Stimulated activated CD4-positive, alpha-beta T cell treated with anti-CD3 and anti-CD28 coated beads, Interleukin-1b, Interleukin-23, amount 100 ng/mL, for 48 hours (primary cell): ENCODE results near the gene LIN54.
"Not testable (repeated sequence)": the region's sequence is repeated elsewhere in the genome, so short reads cannot be mapped to it uniquely, and the experiment has no call there.

Experiments used
- DNase-seq: peaks from one replicate; pipeline ENCODE4 v3.0.0-alpha.2; 2020

LIN54 gene

GRCh38 chr4:83010522-83011318 lies at the start of gene LIN54:
TSS of gene LIN54 (minus strand) at chr4:83010823. CDS start at chr4:82984844, 25,979 bp downstream.
- DNase-seq: peak; percentile 87

- DNase-seq: no peak
These were observed 44.3 kb upstream of the LIN54 start for GRCh38 chr4:83054928-83055327.

- not testable (repeated sequence) for DNase-seq
These were observed 38.2 kb upstream of the LIN54 start for GRCh38 chr4:83048781-83049180.

GRCh38 chr4:83046693-83047473 lies 36.3 kb upstream of the LIN54 start:
- no peak for DNase-seq

GRCh38 chr4:83043801-83044407 lies 33.3 kb upstream of the LIN54 start:
- no peak for DNase-seq

GRCh38 chr4:83043157-83043556 lies 32.5 kb upstream of the LIN54 start:
- DNase-seq: not testable (repeated sequence)

- no peak for DNase-seq
These were observed 29.6 kb upstream of the LIN54 start for GRCh38 chr4:83040269-83040668.

GRCh38 chr4:83036991-83037665 lies 26.5 kb upstream of the LIN54 start:
- DNase-seq: no peak

- peak; percentile 98 for DNase-seq
These were observed 24.2 kb upstream of the LIN54 start, which contains the start of gene COPS4 for GRCh38 chr4:83034630-83035494. TSS of gene COPS4 (plus strand) at chr4:83035183. CDS start at chr4:83035225, 42 bp downstream.

GRCh38 chr4:83029688-83030087 lies 19.1 kb upstream of the LIN54 start:
- DNase-seq: no peak

- no peak for DNase-seq
These were observed 18.4 kb upstream of the LIN54 start for GRCh38 chr4:83028976-83029375.

GRCh38 chr4:83025563-83025962 lies 14.9 kb upstream of the LIN54 start:
- DNase-seq: no peak

- no peak for DNase-seq
These were observed 13.6 kb upstream of the LIN54 start for GRCh38 chr4:83024233-83024632.

- DNase-seq: not testable (repeated sequence)
These were observed 13.0 kb upstream of the LIN54 start for GRCh38 chr4:83023599-83023998.

- DNase-seq: no peak
These were observed 12.3 kb upstream of the LIN54 start for GRCh38 chr4:83022724-83023450.

GRCh38 chr4:83019794-83020494 lies 9.3 kb upstream of the LIN54 start:
- DNase-seq: no peak

- DNase-seq: no peak
These were observed 3.3 kb upstream of the LIN54 start for GRCh38 chr4:83013902-83014301.

- no peak for DNase-seq
These were observed 2.8 kb upstream of the LIN54 start for GRCh38 chr4:83013420-83013867.

GRCh38 chr4:83012687-83013419 lies 2.2 kb upstream of the LIN54 start:
- peak; percentile 97 for DNase-seq
